HG03571 (cell line): Measurements from ENCODE around the gene WDR73.
"Not testable (repeated sequence)": the region's sequence is repeated elsewhere in the genome, so short reads cannot be mapped to it uniquely, and the experiment has no call there.

Source experiments
- ATAC-seq: cut with Tn5 transposase; IDR thresholded peaks from one replicate; pipeline ENCODE4 v1.9.1; 2021; ENCODE audit not compliant: unreplicated experiment

WDR73 gene

GRCh38 chr15:84658080-84658787, 4.2 kb upstream of the WDR73 start, which contains the start of gene NMB:
TSS of gene NMB (minus strand) at chr15:84658199. CDS start at chr15:84658152, 47 bp downstream.
- ATAC-seq: peak; percentile 64

- ATAC-seq: no peak
Observed at GRCh38 chr15:84657748-84658079, 3.6 kb upstream of the WDR73 start.

- no peak for ATAC-seq
Observed at GRCh38 chr15:84656972-84657371, 2.9 kb upstream of the WDR73 start.

- peak; percentile 33 for ATAC-seq
Observed at GRCh38 chr15:84654689-84655453, 788 bp upstream of the WDR73 start.

- ATAC-seq: no peak
Observed at GRCh38 chr15:84653584-84653909, 536 bp downstream of the WDR73 start.

GRCh38 chr15:84649706-84650105, 4.4 kb downstream of the WDR73 start:
- ATAC-seq: no peak

GRCh38 chr15:84648539-84648938, 5.5 kb downstream of the WDR73 start:
- ATAC-seq: no peak

GRCh38 chr15:84647726-84648125, 6.4 kb downstream of the WDR73 start:
- ATAC-seq: no peak

- no peak for ATAC-seq
Observed at GRCh38 chr15:84645997-84646396, 8.1 kb downstream of the WDR73 start.

GRCh38 chr15:84645496-84645895, 8.6 kb downstream of the WDR73 start:
- ATAC-seq: no peak

GRCh38 chr15:84643838-84644237, 10.2 kb downstream of the WDR73 start:
- ATAC-seq: no peak

GRCh38 chr15:84642640-84643039, 11.4 kb downstream of the WDR73 start:
- not testable (repeated sequence) for ATAC-seq

- ATAC-seq: not testable (repeated sequence)
Observed at GRCh38 chr15:84641871-84642270, 12.2 kb downstream of the WDR73 start.

GRCh38 chr15:84638103-84638502, 16.0 kb downstream of the WDR73 start:
- no peak for ATAC-seq

- no peak for ATAC-seq
Observed at GRCh38 chr15:84634228-84634837, 19.8 kb downstream of the WDR73 start.

GRCh38 chr15:84633311-84634227, 20.5 kb downstream of the WDR73 start:
- peak; percentile 38 for ATAC-seq

- ATAC-seq: no peak
Observed at GRCh38 chr15:84631706-84632272, 22.3 kb downstream of the WDR73 start.

GRCh38 chr15:84629033-84629432, 25.1 kb downstream of the WDR73 start:
- ATAC-seq: no peak

- no peak for ATAC-seq
Observed at GRCh38 chr15:84625123-84625522, 29.0 kb downstream of the WDR73 start.

- no peak for ATAC-seq
Observed at GRCh38 chr15:84624359-84624758, 29.7 kb downstream of the WDR73 start.
